GM18498 (cell line): Measurements from ENCODE around the gene RAP1GAP2.

ENCODE experiments used
- ATAC-seq: cut with Tn5 transposase; IDR thresholded peaks from one replicate; pipeline ENCODE4 v1.9.1; 2021; ENCODE audit warnings: mild to moderate bottlenecking, moderate library complexity; ENCODE audit not compliant: unreplicated experiment

RAP1GAP2 gene

GRCh38 chr17:2852729-2853282 is 56.6 kb downstream of the RAP1GAP2 start:
- no peak for ATAC-seq

DNA sequence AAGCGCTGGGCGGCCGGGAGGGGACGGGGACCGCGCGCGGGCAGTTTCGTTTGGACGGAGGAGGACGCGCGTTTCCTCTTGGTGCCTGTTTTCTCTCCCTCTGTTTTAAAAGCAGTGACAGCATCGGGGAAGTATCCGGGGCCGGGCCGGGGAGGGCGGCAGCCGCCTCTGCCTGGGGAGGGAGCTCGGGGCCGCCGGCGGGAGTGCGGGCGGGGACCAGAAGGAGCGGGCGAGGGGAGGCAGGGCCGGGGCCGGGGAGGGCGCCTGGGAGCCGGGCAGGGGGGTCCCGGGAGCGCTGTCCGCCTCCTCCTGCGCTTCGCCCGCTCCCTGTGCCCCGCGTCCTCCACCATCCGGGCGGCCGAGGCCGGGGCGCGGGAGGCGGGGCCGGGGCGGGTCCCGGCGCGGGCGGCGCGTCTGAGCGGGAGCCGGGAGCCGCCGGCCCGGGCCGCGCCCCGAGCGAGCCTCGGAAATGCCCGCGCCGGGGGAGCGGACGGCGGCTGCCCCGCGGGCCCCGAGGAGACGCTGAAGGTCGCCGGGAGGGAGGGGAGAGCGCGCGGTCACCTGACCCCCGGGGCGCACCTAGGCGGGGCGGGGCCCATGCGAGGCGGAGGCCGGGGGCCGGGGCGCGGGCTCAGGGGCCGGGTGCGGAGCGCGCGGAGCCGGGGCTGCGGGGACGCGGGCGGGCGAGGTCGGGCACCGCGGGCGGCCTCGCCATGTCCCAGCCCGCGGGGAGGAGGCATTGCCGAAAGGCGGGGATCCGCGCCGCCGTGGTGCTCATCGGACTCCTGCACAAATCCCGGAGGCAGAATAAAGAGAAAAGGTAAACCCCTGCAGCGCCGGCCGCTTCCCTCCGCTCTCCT is 57.3 kb downstream of the RAP1GAP2 start:
- no peak for ATAC-seq

- ATAC-seq: no peak
Observed at GRCh38 chr17:2854143-2855055, 58.2 kb downstream of the RAP1GAP2 start.

DNA sequence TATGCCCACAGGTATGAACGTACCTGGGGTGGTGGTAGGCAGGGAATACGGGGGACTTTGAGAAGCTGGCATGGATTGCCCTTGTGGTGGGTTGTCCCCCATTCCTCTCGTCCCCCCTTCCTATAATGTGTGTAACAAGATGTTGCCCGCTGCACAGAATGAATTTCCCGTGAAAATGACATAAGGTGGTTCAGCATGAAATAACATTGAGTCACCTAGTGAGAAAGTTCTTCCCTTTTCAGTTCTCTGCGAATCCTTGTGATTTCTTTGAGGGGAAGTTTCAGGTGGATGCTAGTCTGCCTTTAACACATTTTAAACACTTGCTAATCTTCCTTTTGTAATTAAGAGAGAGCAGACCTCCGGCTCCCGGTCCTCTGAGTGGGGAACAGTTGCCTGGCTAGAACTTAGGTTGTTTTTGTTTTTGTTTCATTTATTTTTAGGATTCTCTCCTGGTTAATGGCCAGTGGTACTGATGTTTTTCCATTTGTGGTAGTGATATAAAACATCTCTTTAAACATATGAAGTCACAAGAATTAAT is 58.9 kb downstream of the RAP1GAP2 start:
- no peak for ATAC-seq

GRCh38 chr17:2856727-2857126 is 60.5 kb downstream of the RAP1GAP2 start:
- no peak for ATAC-seq

DNA sequence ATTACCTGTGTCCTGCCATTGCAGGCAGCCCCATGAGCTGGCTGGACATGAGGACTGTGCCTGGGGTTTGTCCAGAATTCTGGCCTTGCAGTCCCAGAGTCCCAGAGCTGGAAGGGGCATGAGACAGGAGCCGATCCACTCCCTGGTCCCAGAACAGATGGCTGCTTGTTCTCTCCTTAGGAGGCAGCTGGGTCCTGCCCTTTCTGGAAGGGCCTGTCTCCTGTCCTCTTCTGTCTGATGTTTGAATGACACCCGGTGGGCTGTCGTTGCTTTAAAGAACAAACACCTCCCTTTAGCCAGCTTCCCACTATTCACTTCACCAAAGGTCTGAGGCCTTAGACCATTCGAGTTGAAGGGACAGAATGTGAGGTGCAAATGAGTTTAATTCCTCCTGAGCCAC is 63.8 kb downstream of the RAP1GAP2 start:
- no peak for ATAC-seq

- ATAC-seq: no peak
Observed at GRCh38 chr17:2860883-2861282, 64.6 kb downstream of the RAP1GAP2 start.

DNA sequence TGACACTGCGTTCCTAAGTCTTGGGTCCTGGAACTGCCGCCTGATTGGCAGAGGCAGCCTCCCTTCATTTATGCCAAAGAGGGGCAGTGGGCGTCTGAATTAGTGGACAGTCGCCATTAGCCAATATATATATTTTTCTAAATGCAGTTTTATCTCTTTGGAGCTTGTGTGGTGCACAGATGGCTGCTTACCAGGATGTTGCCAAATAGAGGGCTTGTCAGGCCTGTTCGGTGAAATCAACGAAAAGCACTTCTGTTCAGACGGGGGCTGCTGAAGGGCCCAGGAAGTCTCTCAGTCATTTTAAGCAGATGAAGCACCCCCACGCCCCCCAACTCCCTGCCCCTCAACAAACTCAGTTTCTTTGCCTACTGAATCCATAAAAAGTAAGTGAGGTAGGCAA is 66.0 kb downstream of the RAP1GAP2 start:
- ATAC-seq: no peak

- ATAC-seq: no peak
Observed at GRCh38 chr17:2863204-2863603, 67.0 kb downstream of the RAP1GAP2 start.

- no peak for ATAC-seq
Observed at GRCh38 chr17:2865228-2865627, 69.0 kb downstream of the RAP1GAP2 start.

DNA sequence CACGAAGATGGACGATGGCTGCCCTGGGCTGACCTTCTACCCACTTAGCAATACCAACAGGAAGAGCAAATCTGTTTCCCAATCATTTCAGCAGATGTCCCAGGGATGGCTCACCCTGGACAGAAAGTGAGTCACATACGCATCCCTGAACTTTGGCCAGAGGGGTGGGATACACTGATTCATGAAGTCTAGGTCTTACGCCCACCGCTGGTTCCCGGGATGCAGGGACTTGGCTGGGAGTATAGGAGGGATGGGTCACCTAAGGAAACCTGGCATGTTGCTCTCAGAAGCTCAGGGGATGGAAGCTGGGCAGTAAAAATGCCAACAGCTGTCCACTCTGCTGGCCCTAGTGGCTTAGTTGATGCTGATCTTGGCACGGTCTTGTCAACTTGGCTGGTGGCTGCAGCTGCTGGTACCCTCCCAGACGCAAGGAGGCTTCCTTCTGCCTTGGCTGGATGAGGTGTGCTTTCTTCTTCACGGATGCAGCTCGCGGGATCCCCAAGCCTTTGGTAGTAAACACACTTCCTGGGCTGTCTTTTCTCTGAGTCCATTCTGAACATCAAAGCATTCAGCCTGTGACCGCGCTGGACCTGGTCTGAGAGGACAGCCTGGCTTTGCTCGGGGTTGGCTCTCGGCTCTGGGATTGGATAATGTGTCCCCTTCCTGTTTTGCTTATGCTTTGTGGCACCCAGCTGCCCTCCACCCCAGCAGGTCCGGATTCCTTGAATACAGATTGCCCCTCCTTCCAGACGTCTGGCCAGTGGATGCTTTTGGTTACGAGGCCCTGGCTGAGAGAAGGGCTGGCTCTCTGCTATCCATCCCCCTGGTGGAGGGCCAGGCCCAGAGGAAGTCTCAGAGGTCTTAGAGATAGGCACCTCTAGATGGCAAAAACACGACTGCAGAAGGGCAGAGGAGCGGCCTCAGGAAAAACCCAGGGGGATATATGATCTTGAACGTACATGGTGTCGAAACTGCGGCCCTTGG is 71.5 kb downstream of the RAP1GAP2 start:
- no peak for ATAC-seq

- ATAC-seq: no peak
Observed at GRCh38 chr17:2869604-2870003, 73.4 kb downstream of the RAP1GAP2 start.

- no peak for ATAC-seq
Observed at GRCh38 chr17:2871205-2871604, 75.0 kb downstream of the RAP1GAP2 start.

GRCh38 chr17:2871720-2872119 is 75.5 kb downstream of the RAP1GAP2 start:
- no peak for ATAC-seq

DNA sequence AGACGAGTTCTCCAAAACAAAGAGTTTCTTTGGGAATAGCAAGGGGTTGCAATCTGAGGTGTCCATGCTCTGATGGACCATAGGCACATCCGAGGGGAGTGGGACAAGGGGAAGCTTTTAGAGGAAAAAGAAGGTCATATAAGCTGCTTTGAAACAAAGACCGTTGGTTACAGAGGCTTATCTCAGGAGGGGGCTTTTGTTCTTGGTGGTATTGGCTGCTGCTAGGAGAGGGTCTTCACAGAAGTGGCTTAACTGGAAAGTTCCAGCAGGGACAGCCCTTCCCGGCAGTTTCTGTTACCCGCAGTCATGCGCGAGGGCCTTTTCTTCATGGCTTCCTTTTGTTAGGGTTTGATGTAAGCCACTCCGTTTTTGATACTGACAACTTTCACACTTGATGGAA is 76.0 kb downstream of the RAP1GAP2 start:
- no peak for ATAC-seq

GRCh38 chr17:2874189-2874686 is 78.0 kb downstream of the RAP1GAP2 start:
- ATAC-seq: no peak

DNA sequence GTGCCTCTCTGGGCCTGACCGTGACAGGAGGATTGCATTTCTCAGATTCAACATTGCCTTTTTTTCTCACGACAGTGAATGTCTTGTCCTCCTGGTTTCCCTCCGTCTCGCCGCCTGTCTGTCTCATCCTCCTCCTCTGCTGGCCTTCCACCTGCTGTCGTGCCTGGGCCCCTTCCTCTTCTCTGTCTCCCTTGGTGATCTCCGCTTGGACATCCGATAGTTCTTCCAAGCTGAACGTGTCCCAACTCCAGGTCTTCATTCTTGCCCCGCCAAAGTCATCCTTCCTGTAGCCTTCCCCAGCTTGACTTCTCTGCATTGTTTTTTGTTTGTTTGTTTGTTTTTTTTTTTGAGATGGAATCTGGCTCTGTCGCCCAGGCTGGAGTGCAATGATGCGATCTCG is 79.4 kb downstream of the RAP1GAP2 start:
- ATAC-seq: no peak

- no peak for ATAC-seq
Observed at GRCh38 chr17:2876467-2876866, 80.2 kb downstream of the RAP1GAP2 start.

- no peak for ATAC-seq
Observed at GRCh38 chr17:2878751-2879254, 82.6 kb downstream of the RAP1GAP2 start.

DNA sequence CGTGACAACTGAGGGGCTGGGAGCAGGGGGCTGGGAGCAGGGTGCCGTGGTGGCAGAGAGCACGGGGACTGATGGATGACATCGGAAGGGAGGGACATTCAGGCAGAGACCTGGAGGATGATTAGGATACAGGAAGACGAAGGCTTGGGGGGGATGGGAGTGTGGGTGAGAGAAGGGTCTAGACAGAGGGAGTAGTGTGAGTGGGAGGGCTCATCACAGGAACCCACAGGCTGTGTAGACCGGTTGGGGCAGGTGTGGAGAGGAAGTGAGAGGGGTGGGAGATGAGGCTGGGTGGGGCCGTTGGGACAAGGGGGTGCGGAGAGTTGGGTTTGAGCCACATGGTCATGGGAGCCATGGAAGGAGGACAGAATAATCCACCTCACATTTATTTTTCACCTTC is 83.8 kb downstream of the RAP1GAP2 start:
- no peak for ATAC-seq
